ENCODE measurements around the gene ARVCF. TPM values are rescaled to one million over a fixed set of nuclear protein-coding genes. Genes with fewer than 3 reads are reported as not detected.
A peak's percentile ranks its signal among the peaks of the same experiment; 100 is the strongest.

ARVCF gene
- total and polyA plus RNA-seq, 9 of the 15 experiments (the other 6 are each of a cell fraction or from before 2014, with no cell fraction given): 0.03 to 97.4 (median 15.6) TPM

- 83% methylated on average over 33 of the region's 33 CpGs for WGBS (ENCODE audit: insufficient coverage, low coverage, missing lambda C conversion rate)
- no peak for DNase-seq (ENCODE audit: extremely low read depth in 1 of 4, low spot score in 3 of 4)
- TF ChIP-seq ZNF224 (CRISPR knock-in tag; IDR thresholded peaks at IDR 0.05) (no peak), NFATC3 (IDR thresholded peaks at IDR 0.05) (no peak), ZNF444 (CRISPR knock-in tag; IDR thresholded peaks at IDR 0.05) (no peak), GATAD2A (IDR thresholded peaks at IDR 0.05) (no peak), CBFA2T3 (IDR thresholded peaks at IDR 0.05) (no peak), MIER1 (IDR thresholded peaks at IDR 0.05; ENCODE audit: low read depth) (no peak), THRA (IDR thresholded peaks at IDR 0.05) (no peak), CUX1 (CRISPR knock-in tag; IDR thresholded peaks at IDR 0.05) (no peak), ZBTB49 (CRISPR knock-in tag; IDR thresholded peaks at IDR 0.05; ENCODE audit: borderline replicate concordance) (no peak), NCOA6 (IDR thresholded peaks at IDR 0.05) (no peak)
- TF ChIP-seq, protein P1, sequence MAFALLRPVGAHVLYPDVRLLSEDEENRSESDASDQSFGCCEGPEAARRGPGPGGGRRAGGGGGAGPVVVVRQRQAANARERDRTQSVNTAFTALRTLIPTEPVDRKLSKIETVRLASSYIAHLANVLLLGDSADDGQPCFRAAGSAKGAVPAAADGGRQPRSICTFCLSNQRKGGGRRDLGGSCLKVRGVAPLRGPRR (CRISPR knock-in tag; IDR thresholded peaks at IDR 0.05): peak; percentile 40; the same call in 1 of the 2 replicates
Measured at GRCh38 chr22:19981171-19981960, 35.3 kb downstream of the ARVCF start.

More at GRCh38 chr22:19981171-19981960, 35.3 kb downstream of the ARVCF start:
- Histone ChIP-seq H4K20me1 (replicated peaks; ENCODE audit: control insufficient read depth, insufficient read depth, low read length) (peaks cover 48% of the 10 kb centered on the region), H2AFZ (ENCODE audit: low read depth, low read length) (no peak overlapping the region), H3K79me2 (ENCODE audit: control insufficient read depth, insufficient read depth, low read length) (no peaks in the 10 kb centered on the region), H3K27ac (ENCODE audit: extremely low read depth, low read depth, low read length) (no peak overlapping the region), H3K4me2 (ENCODE audit: insufficient read depth, low read length) (no peak overlapping the region), H3K4me3 (no peak overlapping the region), H3K36me3 (ENCODE audit: control insufficient read depth, insufficient read depth, low read length) (peaks cover 30% of the 10 kb centered on the region; the same call in 2 of the 3 replicates), H3K9me1 (ENCODE audit: control insufficient read depth, insufficient read depth, low read length) (peaks cover 18% of the 10 kb centered on the region), H3K27me3 (ENCODE audit: control insufficient read depth in 2 of 2, insufficient read depth in 2 of 2, low read length in 2 of 2) (no peaks in the 10 kb centered on the region), H3K4me1 (replicated peaks in 1 of 2; ENCODE audit: control insufficient read depth in 2 of 2, insufficient read depth in 2 of 2, low read length in 2 of 2) (peaks cover 5 to 78% of the 10 kb centered on the region in 2 experiments; a peak in 4 of 5 replicates), H3K9me3 (replicated peaks; ENCODE audit: control insufficient read depth, insufficient read depth, low read depth, low read length) (no peaks in the 10 kb centered on the region), H3K9ac (ENCODE audit: insufficient read depth in 1 of 2, low read depth in 2 of 2, low read length in 2 of 2) (peak overlapping the region in 1 of 2 experiments; percentile 39; a peak in 2 of 4 replicates)
- POLR2A ChIA-PET: interaction anchor here (0.6 to 5.7 kb wide), 16 partner anchors 7 to 157 kb away, joined by 3 to 56 read pairs (median 4); no protein-coding TSS in a partner anchor
- intact Hi-C loops (cut with micrococcal nuclease): no loop called here
- no peak for ATAC-seq
- CTCF ChIA-PET (ENCODE audit: low intra/inter-chr PET ratio): no interaction called here
- in situ Hi-C loops (cut with MboI): no loop called here
- no TSS peak for BruUV-seq (replicated peaks)
- FAIRE-seq: no peak

Data from K562 (cell line).